Stomach smooth muscle (tissue), 2 donors: ENCODE data around the gene SACS.

Experiments
- H3K27ac ChIP-seq: one replicate; pipeline ENCODE4 v1.7.0; 2013; ENCODE audit warnings: mild to moderate bottlenecking, low read length, inconsistent platforms
- H3K27me3 ChIP-seq, 2 donors: one replicate each; pipeline ENCODE4 v1.7.0; 2013; ENCODE audit warnings: low read length in 2 of 2; ENCODE audit not compliant: insufficient read depth in 2 of 2, control insufficient read depth in 1 of 2
- H3K36me3 ChIP-seq, 2 donors: one replicate each; pipeline ENCODE4 v1.7.0; 2013; ENCODE audit warnings: low read length in 2 of 2; ENCODE audit not compliant: control insufficient read depth in 2 of 2, insufficient read depth in 2 of 2
- H3K4me1 ChIP-seq: one replicate; pipeline ENCODE4 v1.7.0; 2013; ENCODE audit warnings: low read length; ENCODE audit not compliant: control insufficient read depth, insufficient read depth
- H3K4me3 ChIP-seq, 2 donors: one replicate each; pipeline ENCODE4 v1.7.0; 2013; ENCODE audit warnings: low read length in 2 of 2
- H3K9ac ChIP-seq, 2 donors: one replicate each; pipeline ENCODE4 v1.7.0; 2013; ENCODE audit warnings: low read length in 2 of 2, mild to moderate bottlenecking in 1 of 2
- H3K9me3 ChIP-seq, 2 donors: one replicate each; pipeline ENCODE4 v1.7.0; 2013; ENCODE audit warnings: low read length in 2 of 2; ENCODE audit not compliant: control insufficient read depth in 2 of 2
- donor health status: healthy.
- donor health status: Pancreatic carcinoma.

The SACS gene

DNA sequence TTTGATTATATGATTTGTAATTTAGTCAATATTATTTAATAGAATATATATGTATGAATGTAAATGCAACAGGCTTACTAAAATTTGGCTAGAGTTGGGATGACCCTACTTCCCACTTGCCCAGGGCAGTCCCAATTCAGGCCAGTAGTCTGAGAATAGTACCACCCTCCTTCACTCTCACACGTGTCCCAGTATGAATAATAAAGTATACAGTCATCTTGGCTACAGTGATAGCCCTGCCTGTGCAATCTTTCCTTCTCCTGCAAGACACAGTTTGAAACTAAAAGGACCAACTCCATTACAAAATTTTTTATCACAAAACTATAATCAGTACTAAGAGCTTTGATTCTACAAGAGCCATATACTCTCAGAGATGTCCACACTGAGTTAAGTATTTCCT lies 76.2 kb downstream of the SACS start:
- no peaks in the 10 kb centered on the region for H3K27me3 ChIP-seq
- no peak overlapping the region for H3K9ac ChIP-seq
- no peaks in the 10 kb centered on the region for H3K4me1 ChIP-seq
- H3K4me3 ChIP-seq: no peak overlapping the region
- peaks cover 28 to 41% of the 10 kb centered on the region in 2 donors for H3K36me3 ChIP-seq
- H3K27ac ChIP-seq: no peak overlapping the region
- H3K9me3 ChIP-seq: no peaks in the 10 kb centered on the region

DNA sequence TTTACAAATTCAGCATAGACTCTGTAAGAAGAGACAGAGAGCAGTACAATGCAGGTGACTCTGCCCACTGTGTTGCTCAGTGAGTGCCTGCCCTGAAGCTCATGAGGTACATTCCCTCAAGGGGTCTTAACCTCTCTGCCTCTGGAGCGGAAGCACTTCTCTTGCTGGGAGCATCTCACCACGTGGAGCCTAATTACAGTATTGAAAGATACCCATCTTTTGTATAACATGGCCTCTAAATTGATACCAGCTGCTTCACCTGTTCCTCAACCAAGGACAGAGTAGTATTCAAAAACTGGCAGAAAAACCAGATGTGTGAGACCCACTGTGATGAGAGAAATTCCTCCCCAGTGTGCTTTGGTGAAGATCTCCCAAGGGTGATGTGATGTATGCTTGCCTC lies 77.1 kb downstream of the SACS start:
- no peaks in the 10 kb centered on the region for H3K9me3 ChIP-seq
- no peak overlapping the region for H3K27ac ChIP-seq
- no peak overlapping the region for H3K4me3 ChIP-seq
- no peaks in the 10 kb centered on the region for H3K4me1 ChIP-seq
- no peaks in the 10 kb centered on the region for H3K27me3 ChIP-seq
- H3K9ac ChIP-seq: no peak overlapping the region
- peaks cover 28 to 38% of the 10 kb centered on the region in 2 donors for H3K36me3 ChIP-seq

DNA sequence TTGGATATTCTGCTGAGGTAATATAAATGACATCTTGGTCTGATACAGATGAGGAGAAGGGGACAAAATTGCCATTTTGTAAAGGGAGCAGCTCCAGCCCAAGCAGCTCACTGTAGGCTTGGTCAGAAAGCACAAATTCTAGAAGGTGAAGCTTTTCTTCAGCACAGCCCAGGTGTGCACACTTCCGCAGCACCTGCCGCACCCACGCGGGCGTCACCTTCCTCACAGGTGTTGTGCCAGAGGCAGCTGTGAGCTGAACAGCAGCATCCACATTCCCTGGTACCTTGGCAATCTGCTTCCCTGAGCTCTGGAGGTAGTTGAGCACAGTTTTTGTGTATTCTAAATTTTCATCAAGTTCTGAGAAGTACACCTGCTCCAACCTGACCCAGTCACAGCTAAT lies 79.0 kb downstream of the SACS start:
- peaks cover 26 to 31% of the 10 kb centered on the region in 2 donors for H3K36me3 ChIP-seq
- H3K9me3 ChIP-seq: no peaks in the 10 kb centered on the region
- no peak overlapping the region for H3K4me3 ChIP-seq
- H3K4me1 ChIP-seq: no peaks in the 10 kb centered on the region
- H3K9ac ChIP-seq: no peak overlapping the region
- H3K27ac ChIP-seq: no peak overlapping the region
- no peaks in the 10 kb centered on the region for H3K27me3 ChIP-seq

DNA sequence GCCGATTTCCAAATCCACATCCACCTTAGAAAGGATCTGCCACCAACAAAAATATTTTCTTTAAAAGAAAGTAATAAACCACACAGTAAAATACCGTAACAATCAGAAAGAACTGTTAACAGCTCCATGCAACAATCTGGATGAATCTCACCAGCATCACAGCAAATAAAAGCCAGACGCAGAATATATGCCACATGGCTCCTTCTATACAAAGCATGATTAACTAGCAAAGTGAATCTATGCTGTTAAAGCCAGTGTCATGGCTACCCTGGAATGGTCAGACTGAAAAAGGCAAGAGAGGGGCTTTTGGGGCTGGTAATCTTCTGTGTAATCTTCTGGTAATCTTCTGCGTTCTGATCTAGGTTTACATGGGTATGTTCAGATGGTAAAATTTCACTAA lies 81.3 kb downstream of the SACS start:
- Histone ChIP-seq H3K4me1 (peaks cover 9% of the 10 kb centered on the region), H3K36me3 (peaks cover 31 to 32% of the 10 kb centered on the region in 2 donors), H3K9ac (no peak overlapping the region), H3K4me3 (no peak overlapping the region), H3K9me3 (no peaks in the 10 kb centered on the region), H3K27ac (no peak overlapping the region), H3K27me3 (no peaks in the 10 kb centered on the region)

DNA sequence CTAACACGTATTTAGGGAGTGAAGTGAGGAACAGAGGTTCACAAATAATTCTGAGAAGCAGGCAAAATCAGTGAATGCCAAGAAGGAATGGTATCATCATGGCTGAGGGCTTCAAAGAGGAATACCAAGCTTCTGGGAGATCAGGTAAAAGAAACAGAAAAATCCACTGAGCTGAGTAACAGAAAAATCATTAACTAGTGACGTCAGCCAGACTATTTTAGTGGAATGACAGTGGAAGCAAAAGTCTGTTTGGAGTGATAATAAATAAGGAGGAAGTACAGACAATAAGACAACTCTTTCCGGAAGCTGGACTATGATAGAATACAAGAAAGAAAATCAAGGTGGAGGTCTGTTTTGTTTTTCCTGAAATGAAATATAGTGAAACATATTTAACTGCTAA lies 83.5 kb downstream of the SACS start:
- H3K36me3 ChIP-seq: peaks cover 15 to 21% of the 10 kb centered on the region in 2 donors
- H3K27ac ChIP-seq: no peak overlapping the region
- H3K4me1 ChIP-seq: peaks cover 12% of the 10 kb centered on the region

DNA sequence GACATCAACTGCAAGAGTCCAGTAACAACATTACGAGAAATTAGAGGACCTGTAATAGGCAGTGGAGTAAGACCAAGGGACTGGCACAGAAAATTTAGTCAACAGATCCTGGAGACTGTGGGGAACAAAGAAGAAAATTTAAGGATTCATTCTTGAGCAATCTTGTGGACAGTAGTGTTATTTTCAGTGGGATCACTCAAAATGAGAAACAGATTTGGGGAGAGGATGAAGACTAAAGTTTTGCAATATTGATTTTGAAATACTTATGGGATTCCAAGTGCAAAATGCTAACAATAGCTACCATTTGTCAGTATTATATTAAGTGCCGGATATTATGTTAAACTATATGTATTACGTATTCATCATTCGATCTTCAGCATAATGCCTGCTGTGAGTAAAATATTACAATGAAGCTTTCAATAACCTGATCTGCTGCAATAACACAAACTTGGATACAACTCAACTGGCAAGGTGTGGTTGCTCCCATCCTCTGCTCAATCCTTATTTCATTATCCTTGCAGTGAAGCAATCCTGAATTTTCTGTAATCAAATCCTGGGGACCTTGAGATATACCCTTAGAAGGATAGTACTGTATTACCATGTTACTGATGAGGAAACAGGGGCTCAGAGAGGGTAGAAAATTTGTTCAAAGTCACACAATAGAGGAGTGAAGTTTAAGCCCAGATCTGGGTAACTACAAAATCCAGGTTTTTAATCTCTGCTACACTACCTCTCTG lies 84.2 kb downstream of the SACS start:
- Histone ChIP-seq H3K9ac (no peak overlapping the region), H3K4me3 (no peak overlapping the region), H3K27me3 (no peaks in the 10 kb centered on the region), H3K9me3 (no peaks in the 10 kb centered on the region), H3K36me3 (peaks cover 9 to 16% of the 10 kb centered on the region in 2 donors), H3K4me1 (peaks cover 14% of the 10 kb centered on the region), H3K27ac (peak overlapping the region; percentile 50)

More for the DNA sequence above, 83.5 kb downstream of the SACS start:
- Histone ChIP-seq H3K9ac (no peak overlapping the region), H3K27me3 (no peaks in the 10 kb centered on the region), H3K9me3 (no peaks in the 10 kb centered on the region), H3K4me3 (no peak overlapping the region)

DNA sequence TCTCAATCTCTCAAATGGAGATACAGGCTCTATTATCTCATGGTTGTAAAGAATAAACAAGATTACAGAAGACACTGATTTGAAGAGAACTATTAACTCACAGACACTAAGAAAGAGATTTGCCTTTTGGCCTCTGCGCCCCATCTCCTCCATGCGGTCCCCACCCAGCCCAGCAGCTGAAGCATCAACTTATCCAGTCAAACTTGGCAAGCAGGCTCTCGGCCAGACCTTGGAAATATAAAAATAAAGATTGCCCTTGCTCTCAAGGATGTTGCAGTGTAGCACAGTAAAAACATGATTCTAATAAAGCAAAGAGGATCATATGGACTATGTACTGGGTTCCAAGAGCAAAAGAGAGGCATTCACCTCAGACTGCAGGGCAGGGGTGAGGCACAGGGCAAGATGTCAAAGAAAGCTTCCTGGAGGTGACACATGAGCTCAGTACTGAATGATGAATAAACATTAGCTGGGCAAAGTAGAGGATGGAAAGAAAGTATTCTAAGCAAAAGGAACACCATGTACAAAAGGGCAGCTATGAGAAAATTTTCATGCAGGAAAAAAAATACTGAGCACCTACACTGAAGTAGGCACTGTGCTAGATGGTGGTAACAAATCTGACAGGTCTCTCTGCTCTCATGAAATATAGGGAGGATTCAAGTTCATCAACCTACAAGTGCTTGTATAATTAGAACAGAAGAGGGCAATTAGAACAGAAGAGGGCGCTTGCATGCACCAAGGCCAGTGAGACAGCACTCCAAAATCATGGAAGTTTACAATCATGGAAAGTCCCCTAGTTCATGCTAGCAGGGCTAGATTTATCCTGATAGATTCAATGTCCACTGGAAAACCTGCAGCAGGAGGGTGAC lies 85.0 kb downstream of the SACS start:
- H3K27ac ChIP-seq: peak overlapping the region; percentile 50
- H3K9me3 ChIP-seq: no peaks in the 10 kb centered on the region
- no peak overlapping the region for H3K4me3 ChIP-seq
- peaks cover 6 to 16% of the 10 kb centered on the region in 2 donors for H3K36me3 ChIP-seq
- H3K4me1 ChIP-seq: peaks cover 14% of the 10 kb centered on the region
- H3K27me3 ChIP-seq: no peaks in the 10 kb centered on the region
- no peak overlapping the region for H3K9ac ChIP-seq

DNA sequence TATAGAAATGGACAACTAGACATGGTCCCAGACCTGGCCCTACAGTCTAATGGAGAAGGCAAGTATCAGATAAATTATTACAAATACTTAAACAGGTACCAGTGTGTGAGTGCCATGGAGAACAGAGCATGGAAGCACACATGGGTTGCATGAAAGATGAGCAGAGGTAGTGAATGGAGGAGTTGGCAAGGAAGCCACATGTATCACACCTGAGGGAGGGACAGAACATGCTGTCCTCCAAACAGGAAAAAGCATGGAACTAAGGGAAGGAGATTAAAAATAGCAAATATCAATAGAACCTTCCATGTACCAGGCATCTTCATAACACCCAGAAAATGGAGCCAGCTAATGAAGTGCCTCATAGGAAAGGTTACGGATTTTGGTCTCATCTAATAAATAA lies 85.9 kb downstream of the SACS start:
- H3K4me1 ChIP-seq: peaks cover 14% of the 10 kb centered on the region
- no peaks in the 10 kb centered on the region for H3K27me3 ChIP-seq
- H3K9me3 ChIP-seq: no peaks in the 10 kb centered on the region
- H3K4me3 ChIP-seq: no peak overlapping the region
- H3K36me3 ChIP-seq: peaks cover 4 to 11% of the 10 kb centered on the region in 2 donors
- H3K9ac ChIP-seq: no peak overlapping the region
- no peak overlapping the region for H3K27ac ChIP-seq

DNA sequence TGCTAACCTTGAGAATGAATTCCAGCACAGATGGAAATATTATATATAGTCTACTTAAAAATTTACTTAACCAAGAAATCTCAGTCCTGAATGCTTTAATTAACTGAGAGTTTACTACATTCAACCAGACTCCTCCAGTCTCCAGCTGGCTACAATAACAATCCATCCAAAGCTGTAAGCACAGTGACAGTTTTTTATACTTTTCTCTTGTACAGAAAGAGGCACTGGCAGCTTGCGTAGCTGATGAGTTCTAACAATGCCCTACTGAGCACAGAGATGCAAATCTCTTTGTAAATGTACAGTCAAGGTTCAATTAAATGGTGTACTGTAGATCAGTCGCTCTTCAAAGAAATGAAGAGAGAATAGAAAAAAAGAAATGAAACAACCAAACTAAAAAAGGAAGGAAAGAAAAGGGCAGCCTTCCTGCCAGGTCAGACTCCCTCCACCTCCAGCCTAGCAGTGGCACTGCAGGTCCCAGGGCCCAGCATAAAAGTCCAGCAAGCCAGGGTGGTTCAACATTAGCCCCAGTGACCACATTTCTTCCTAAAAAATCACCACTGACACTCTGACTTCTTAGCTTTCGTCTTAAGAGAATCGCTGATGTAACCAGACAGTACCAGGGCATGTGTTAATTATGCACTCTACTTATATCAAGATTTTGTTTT lies 88.4 kb downstream of the SACS start:
- peaks cover 14 to 25% of the 10 kb centered on the region in 2 donors for H3K36me3 ChIP-seq
- peak overlapping the region in 1 of 2 donors; percentile 7 for H3K9ac ChIP-seq
- no peaks in the 10 kb centered on the region for H3K27me3 ChIP-seq
- peak overlapping the region; percentile 46 for H3K27ac ChIP-seq
- H3K4me3 ChIP-seq: peak overlapping the region in 1 of 2 donors; percentile 21
- H3K9me3 ChIP-seq: no peaks in the 10 kb centered on the region
- H3K4me1 ChIP-seq: peaks cover 14% of the 10 kb centered on the region

DNA sequence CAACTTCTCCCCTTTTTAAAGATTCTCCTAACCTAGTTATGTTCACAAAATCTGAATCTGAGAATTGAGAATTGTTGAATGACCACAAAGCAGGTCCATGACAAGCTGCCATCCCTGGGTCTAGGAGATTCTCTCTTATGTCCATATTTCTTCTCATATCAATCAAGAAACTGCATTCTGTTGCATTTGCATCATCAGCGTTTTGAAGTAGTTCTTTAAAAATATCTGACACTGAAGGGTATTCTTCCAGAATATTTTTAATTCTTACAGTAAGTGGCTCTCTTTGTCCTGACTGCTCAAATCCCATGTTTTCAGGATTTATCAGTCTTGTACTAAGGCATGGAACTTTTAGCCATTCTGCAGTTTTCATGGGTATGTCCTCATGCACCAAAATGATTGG lies 94.3 kb downstream of the SACS start:
- Histone ChIP-seq H3K4me1 (no peaks in the 10 kb centered on the region), H3K9ac (no peak overlapping the region), H3K9me3 (no peaks in the 10 kb centered on the region), H3K36me3 (peaks cover 12 to 22% of the 10 kb centered on the region in 2 donors), H3K27ac (no peak overlapping the region), H3K4me3 (no peak overlapping the region), H3K27me3 (no peaks in the 10 kb centered on the region)
